ENCODE data around the gene NCOA3. TPM values are rescaled to one million over a fixed set of nuclear protein-coding genes. Genes with fewer than 3 reads are reported as not detected.

The NCOA3 gene
- total RNA-seq, 1 experiment from 2014 or later = 23.3 TPM

DNA sequence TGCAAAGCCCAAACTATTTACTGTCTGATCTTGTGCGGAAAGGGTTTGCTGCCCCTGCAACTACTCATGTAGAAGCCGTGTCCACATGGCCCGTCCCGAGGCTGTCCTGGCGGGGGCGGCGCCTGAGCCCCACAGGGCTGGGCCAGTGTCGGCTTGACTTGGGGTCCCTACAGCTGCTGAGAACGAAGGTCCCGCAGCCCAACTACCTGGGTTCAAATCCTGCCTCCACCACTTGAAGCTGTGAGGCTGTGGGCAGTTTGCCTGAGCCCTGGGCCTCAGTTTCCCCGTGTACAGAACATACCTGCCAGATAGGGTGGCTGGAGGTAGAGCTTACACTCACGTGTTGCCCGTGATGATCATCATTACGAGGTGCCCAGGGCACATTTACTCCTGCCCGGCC is 172.5 kb downstream of the NCOA3 start:
- no peak overlapping the region for H4K91ac ChIP-seq (ENCODE audit: insufficient read length, low read depth, low read length)
- no peak overlapping the region for H2AK5ac ChIP-seq (ENCODE audit: insufficient read length, low read length)
- no peaks in the 10 kb centered on the region; the same call in none of the 2 replicates for H3K27me3 Mint-ChIP-seq (ENCODE audit: low read depth)
- no peak overlapping the region for H3K14ac ChIP-seq (ENCODE audit: insufficient read depth, low read length)
- no peak overlapping the region for H3K4ac ChIP-seq (ENCODE audit: low read depth, low read length)
- H3K4me3 Mint-ChIP-seq = no peak overlapping the region
- H3K79me2 ChIP-seq (ENCODE audit: insufficient read depth, low read length) = no peaks in the 10 kb centered on the region
- no peak overlapping the region for H2BK20ac ChIP-seq (ENCODE audit: low read depth, low read length, poor library complexity, severe bottlenecking)
- no peaks in the 10 kb centered on the region for H3K23me2 ChIP-seq (ENCODE audit: insufficient read length, low read depth, low read length, poor library complexity, severe bottlenecking)
- no peak overlapping the region for H3K27ac Mint-ChIP-seq
- no peaks in the 10 kb centered on the region for H3K27me3 ChIP-seq (ENCODE audit: insufficient read depth, low read length)
- H4K8ac ChIP-seq (replicated peaks; ENCODE audit: insufficient read length, low read depth, low read length) = no peak overlapping the region
- peaks cover 0 to 2% (median 0%) of the 10 kb centered on the region in 3 experiments; a peak in 1 of 7 replicates for H3K36me3 Mint-ChIP-seq (ENCODE audit: insufficient read depth in 1 of 3, low read depth in 3 of 3)
- no peak overlapping the region for H4K5ac ChIP-seq (ENCODE audit: insufficient read length, low read depth, low read length)
- H3K9me3 ChIP-seq (ENCODE audit: control insufficient read depth, low read depth, low read length) = no peaks in the 10 kb centered on the region
- no peak overlapping the region for H3K18ac ChIP-seq (ENCODE audit: insufficient read length, low read depth, low read length)
- H2BK120ac ChIP-seq (ENCODE audit: low read depth, low read length, poor library complexity, severe bottlenecking) = no peak overlapping the region
- H3K4me1 Mint-ChIP-seq = peaks cover 4 to 17% of the 10 kb centered on the region in 2 experiments
- no peak overlapping the region for H2BK12ac ChIP-seq (ENCODE audit: insufficient read length, low read depth, low read length)
- no peak overlapping the region for H3K9ac ChIP-seq (ENCODE audit: extremely low read depth, insufficient read length, low read length)
- no peak for DNase-seq
- H3K9me3 Mint-ChIP-seq = peaks cover 0 to 2% of the 10 kb centered on the region in 2 experiments; a peak in 1 of 5 replicates
- no CpG with 5 or more reads among the region's 15 CpGs for WGBS (ENCODE audit: extremely low coverage, insufficient read length, low lambda C conversion rate)
- no peak overlapping the region for H2BK5ac ChIP-seq (ENCODE audit: insufficient read length, low read length)
- no peak overlapping the region for H2AFZ ChIP-seq (ENCODE audit: low read length)
- no peak overlapping the region for H3K4me2 ChIP-seq (ENCODE audit: insufficient read depth, insufficient read length, low read length)
- H3K79me1 ChIP-seq (ENCODE audit: insufficient read depth, low read depth, low read length, poor library complexity, severe bottlenecking) = no peaks in the 10 kb centered on the region
- no peaks in the 10 kb centered on the region for H4K20me1 ChIP-seq (ENCODE audit: control insufficient read depth, insufficient read depth, insufficient read length)
- H3K56ac ChIP-seq (ENCODE audit: insufficient read length, low read depth, low read length) = no peak overlapping the region
- no peak overlapping the region for H2BK15ac ChIP-seq (ENCODE audit: low read depth, low read length)
- no peaks in the 10 kb centered on the region for H3K4me1 ChIP-seq (ENCODE audit: insufficient read depth, low read length)
- TF ChIP-seq, protein P1, sequence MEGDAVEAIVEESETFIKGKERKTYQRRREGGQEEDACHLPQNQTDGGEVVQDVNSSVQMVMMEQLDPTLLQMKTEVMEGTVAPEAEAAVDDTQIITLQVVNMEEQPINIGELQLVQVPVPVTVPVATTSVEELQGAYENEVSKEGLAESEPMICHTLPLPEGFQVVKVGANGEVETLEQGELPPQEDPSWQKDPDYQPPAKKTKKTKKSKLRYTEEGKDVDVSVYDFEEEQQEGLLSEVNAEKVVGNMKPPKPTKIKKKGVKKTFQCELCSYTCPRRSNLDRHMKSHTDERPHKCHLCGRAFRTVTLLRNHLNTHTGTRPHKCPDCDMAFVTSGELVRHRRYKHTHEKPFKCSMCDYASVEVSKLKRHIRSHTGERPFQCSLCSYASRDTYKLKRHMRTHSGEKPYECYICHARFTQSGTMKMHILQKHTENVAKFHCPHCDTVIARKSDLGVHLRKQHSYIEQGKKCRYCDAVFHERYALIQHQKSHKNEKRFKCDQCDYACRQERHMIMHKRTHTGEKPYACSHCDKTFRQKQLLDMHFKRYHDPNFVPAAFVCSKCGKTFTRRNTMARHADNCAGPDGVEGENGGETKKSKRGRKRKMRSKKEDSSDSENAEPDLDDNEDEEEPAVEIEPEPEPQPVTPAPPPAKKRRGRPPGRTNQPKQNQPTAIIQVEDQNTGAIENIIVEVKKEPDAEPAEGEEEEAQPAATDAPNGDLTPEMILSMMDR (conservative IDR thresholded peaks at IDR 0.05) = no peak
- H3T11ph ChIP-seq (ENCODE audit: low read length) = no peak overlapping the region
- H3K27ac ChIP-seq (ENCODE audit: insufficient read length, low read depth, low read length) = no peak overlapping the region
- no peak overlapping the region for H3K23ac ChIP-seq (ENCODE audit: insufficient read length, low read depth, low read length)

All from H9 (cell line).